GM12891 (cell line): ENCODE measurements around the gene NR1I2.
A peak's percentile ranks its signal among the peaks of the same experiment; 100 is the strongest.

Experiments
- DNase-seq: peaks from one replicate; pipeline ENCODE4 v3.0.0; 2011; ENCODE audit warnings: low spot score; ENCODE audit not compliant: insufficient read length
- FAIRE-seq: peaks from 2 replicates; lab custom pipeline; 2011; peaks lifted over from hg19 to GRCh38; lab: Jason Lieb, UNC
- PAX5 ChIP-seq: IDR thresholded peaks from 2 replicates; pipeline ENCODE4 v1.6.1; 2011; ENCODE audit warnings: low read length, moderate library complexity, mild to moderate bottlenecking; ENCODE audit not compliant: insufficient read depth, severe bottlenecking
- POLR2A ChIP-seq: IDR thresholded peaks from 2 replicates; pipeline ENCODE4 v1.6.1; 2011; ENCODE audit warnings: low read depth, low read length, control low read depth
- POLR2AphosphoS5 ChIP-seq: IDR thresholded peaks from 2 replicates; pipeline ENCODE4 v1.6.1; 2011; ENCODE audit warnings: low read depth, low read length, control low read depth
- POU2F2 ChIP-seq: IDR thresholded peaks from 2 replicates; pipeline ENCODE4 v1.6.1; 2011; ENCODE audit warnings: low read depth, mild to moderate bottlenecking, control low read depth, low read length, moderate library complexity
- SPI1 ChIP-seq: IDR thresholded peaks from 2 replicates; pipeline ENCODE4 v1.6.1; 2011; ENCODE audit warnings: low read depth, low read length, control low read depth
- TAF1 ChIP-seq: IDR thresholded peaks from 2 replicates; pipeline ENCODE4 v1.6.1; 2011; ENCODE audit warnings: low read depth, low read length, control low read depth

NR1I2 gene

DNA sequence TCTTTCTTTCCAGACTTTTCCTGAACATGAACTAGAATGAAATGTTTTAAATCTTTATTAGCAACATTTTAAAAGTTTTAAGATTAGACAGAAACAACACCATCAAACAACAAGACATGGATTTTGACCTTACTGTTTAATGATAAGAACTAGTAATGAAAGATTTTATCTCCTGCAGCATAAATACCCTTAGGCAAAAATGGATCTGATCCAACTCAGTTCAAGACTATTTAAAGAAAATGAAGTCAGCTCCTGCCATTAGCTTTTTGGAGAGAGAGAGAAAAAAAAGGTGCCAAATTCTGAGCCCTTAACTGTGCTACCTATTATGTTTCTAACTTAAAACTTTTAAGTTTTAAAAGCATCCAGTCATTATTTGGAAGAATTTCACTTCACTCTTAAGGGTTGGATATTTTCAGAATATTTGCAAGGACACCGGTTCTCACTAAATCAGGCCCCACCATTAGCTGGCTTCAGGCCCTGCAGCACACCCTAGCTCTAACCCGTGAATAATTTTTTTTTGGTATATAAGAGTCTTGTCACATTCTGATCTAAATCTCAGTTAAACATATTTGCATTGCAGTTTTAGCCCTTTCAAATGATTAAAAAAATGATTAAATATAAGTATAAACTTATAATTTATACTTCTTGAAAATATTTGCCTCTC is 60.0 kb downstream of the NR1I2 start:
- no peak for TF ChIP-seq POLR2A
- TF ChIP-seq PAX5 = no peak
- TF ChIP-seq SPI1 = no peak
- no peak for TF ChIP-seq POU2F2
- no peak for TF ChIP-seq TAF1
- TF ChIP-seq POLR2AphosphoS5 = no peak
- no peak for DNase-seq
- FAIRE-seq = no peak

DNA sequence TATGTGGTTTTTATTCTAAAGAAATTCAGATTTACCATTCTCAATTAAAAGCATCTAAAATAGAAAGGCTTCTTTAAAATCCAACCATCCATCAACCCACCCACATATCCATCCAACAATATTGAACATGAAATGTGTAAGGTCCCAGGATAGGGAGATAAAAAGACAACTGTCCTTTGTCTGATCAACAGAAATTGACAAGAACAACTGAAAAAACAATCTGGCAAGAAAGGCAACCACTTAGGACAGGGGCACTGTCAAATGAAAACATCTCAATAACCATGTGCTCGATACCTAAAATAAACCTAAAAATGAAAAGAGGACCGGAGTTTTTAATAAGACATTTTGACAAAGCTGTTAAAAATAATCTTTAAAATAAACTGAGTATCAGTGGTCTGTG is 67.2 kb downstream of the NR1I2 start:
- DNase-seq (no peak), FAIRE-seq (no peak)
- no peak for TF ChIP-seq POU2F2
- TF ChIP-seq POLR2A = no peak
- no peak for TF ChIP-seq POLR2AphosphoS5

DNA sequence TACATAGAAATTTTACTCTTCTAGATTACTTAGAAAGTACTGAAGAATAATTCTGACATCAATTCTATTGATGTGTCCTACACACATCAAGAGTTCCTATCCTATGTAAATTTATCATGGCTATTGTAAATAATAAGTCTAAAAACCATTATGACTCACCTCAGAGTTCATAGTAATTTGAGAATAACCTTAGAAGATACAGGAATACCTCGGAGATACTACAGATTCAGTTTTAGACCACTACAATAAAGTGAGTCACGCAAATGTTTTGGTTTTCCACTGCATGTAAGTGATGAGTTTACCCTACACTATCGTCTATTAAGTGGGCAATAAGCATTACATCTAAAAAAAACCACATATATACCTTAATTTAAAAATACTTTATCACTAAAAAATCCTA is 74.8 kb downstream of the NR1I2 start:
- no peak for FAIRE-seq
- TF ChIP-seq SPI1 = no peak
- TF ChIP-seq POLR2A = no peak
- no peak for TF ChIP-seq POLR2AphosphoS5
- no peak for TF ChIP-seq PAX5
- no peak for TF ChIP-seq POU2F2
- no peak for TF ChIP-seq TAF1
- no peak for DNase-seq

DNA sequence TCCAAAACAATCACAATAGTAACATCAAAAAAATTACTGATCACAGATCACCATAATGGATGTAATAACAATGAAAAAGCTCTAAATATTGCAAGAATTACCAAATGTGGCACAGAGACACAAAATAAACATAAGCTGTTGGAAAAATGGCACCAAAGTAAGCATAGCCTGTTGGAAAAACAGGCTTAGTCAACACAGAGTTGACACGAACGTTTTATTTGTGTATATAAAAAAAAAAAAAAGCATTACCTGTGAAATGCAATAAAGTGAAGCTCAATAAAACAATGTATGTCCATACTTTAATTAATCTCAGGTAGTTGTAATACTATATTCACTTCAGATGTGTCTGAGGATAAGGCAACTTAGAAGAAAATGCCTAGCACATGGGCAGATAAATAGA is 77.1 kb downstream of the NR1I2 start:
- DNase-seq = no peak
- TF ChIP-seq POLR2AphosphoS5 (no peak), POU2F2 (no peak), SPI1 (no peak), TAF1 (no peak), POLR2A (no peak), PAX5 (no peak)
- no peak for FAIRE-seq

DNA sequence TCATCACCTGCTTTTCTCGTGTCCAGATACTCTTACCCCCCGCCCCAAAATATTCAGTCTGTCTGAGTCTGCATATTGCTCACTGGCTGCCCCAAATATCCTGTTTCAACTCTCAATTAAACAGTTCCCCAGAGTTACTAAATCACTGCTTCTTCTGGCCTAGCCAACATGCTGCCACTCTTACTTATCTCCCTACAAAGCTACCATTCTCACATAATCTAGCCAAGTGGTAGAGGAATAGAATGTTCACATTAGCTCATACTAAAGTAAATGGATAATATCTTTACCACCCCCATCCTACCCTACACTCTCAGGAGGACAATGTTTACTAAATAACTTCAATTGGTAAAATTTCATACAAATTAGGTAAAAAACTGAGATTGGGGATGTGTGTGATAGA is 77.8 kb downstream of the NR1I2 start:
- FAIRE-seq = no peak

DNA sequence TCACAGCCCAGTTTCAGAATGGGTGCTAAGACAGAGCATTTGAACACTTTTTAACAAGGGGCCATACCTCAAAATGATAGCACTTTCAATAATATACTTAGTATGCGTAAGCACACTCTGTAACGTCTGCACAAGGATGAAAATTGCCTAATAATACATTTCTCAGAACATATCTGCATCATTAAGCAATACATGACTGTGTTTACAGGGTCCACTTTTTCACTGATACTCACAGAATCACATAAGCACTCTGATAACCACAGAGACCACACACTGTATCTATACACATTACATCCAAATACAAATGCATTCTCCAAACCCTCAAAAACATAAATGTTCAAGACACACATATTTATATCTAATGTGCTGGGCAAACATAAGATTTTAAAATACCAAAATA is 79.8 kb downstream of the NR1I2 start:
- FAIRE-seq (peak; percentile 80), DNase-seq (no peak)
- TF ChIP-seq TAF1 (no peak), POU2F2 (no peak), POLR2A (no peak), SPI1 (no peak), POLR2AphosphoS5 (no peak), PAX5 (no peak)

More for the DNA sequence above, 77.8 kb downstream of the NR1I2 start:
- TF ChIP-seq POLR2AphosphoS5 (no peak), TAF1 (no peak), PAX5 (no peak), POLR2A (no peak), POU2F2 (no peak), SPI1 (no peak)
- DNase-seq = no peak

DNA sequence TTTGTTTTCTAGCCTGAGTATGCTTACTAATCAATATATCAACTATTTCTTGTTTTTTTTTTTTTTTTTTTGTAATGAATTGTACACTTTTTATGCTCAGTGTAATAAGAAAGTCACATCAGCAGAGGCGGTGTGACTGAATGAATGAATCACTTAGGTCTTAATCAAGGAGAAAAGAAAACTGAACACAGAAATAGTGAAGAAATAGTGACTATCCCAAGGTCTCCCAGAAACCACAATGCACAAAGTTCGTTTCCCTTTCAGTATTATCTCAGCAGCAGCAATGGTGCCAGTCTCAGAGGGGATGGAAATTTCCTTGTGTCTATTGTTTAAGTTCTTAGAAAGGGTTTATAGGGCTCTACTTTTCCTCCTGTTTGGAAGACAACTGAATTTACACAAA is 80.7 kb downstream of the NR1I2 start:
- no peak for DNase-seq
- TF ChIP-seq TAF1 = no peak
- TF ChIP-seq SPI1 = no peak
- TF ChIP-seq PAX5 = no peak
- TF ChIP-seq POU2F2 = no peak
- TF ChIP-seq POLR2A = no peak
- no peak for TF ChIP-seq POLR2AphosphoS5
- FAIRE-seq = no peak

DNA sequence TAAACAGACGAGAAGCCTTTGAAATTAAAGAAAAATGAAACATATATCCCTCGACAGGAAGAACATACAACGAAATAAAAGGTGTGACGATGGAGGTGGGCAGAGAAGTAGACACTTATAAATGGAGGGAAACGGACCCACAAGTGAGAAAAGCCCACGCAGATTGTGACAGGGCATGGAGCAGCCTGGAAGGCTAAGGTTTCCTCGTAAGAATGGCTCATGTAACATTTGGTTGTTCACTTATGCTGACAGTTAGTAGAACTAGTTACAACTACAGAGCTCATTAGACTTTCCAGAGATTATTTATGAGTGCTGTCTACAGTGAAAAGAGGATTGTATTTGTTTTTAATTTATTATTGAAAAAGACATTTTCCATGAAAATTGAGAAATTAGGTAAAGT is 82.6 kb downstream of the NR1I2 start:
- TF ChIP-seq SPI1 (no peak), POU2F2 (no peak), TAF1 (no peak), POLR2AphosphoS5 (no peak), POLR2A (no peak), PAX5 (no peak)
- peak; percentile 20 for FAIRE-seq

More for the DNA sequence above, 82.6 kb downstream of the NR1I2 start:
- DNase-seq = no peak
